Lung (tissue), 12 donors: ENCODE measurements around the gene SPRTN. TPM values are rescaled to one million over a fixed set of nuclear protein-coding genes. Genes with fewer than 3 reads are reported as not detected.

Experiments used
- ATAC-seq: fragments of 200-7000 bp; cut with Tn5 transposase; one replicate; pipeline ENCODE4 v1.9.1; 2020; ENCODE audit warnings: moderate number of reproducible peaks; ENCODE audit not compliant: insufficient read depth, low FRiP score
- DNase-seq, 3 donors: peaks; one replicate each; pipeline ENCODE4 v3.0.0-alpha.2; 2013 to 2017
- H3K27ac ChIP-seq, 2 donors: one replicate each; pipeline ENCODE4 v1.5.1; 2013; ENCODE audit warnings: mild to moderate bottlenecking in 2 of 2, moderate library complexity in 2 of 2, control low read depth in 1 of 2, inconsistent platforms in 1 of 2, low read depth in 1 of 2, low read length in 1 of 2
- H3K27me3 ChIP-seq, 3 donors: one replicate each; pipeline ENCODE4 v1.5.1; 2013; ENCODE audit warnings: low read length in 2 of 3; ENCODE audit not compliant: control insufficient read depth in 3 of 3, insufficient read depth in 3 of 3
- H3K36me3 ChIP-seq, 4 donors: one replicate each; pipeline ENCODE4 v1.5.1; 2013; ENCODE audit warnings: low read length in 4 of 4, mild to moderate bottlenecking in 1 of 4, moderate library complexity in 1 of 4; ENCODE audit not compliant: control insufficient read depth in 4 of 4, insufficient read depth in 4 of 4
- H3K4me1 ChIP-seq, 5 donors: one replicate each; pipeline ENCODE4 v1.5.1; 2013; ENCODE audit warnings: low read length in 5 of 5, mild to moderate bottlenecking in 2 of 5, moderate library complexity in 1 of 5; ENCODE audit not compliant: control insufficient read depth in 5 of 5, insufficient read depth in 5 of 5
- H3K4me3 ChIP-seq: one replicate; pipeline ENCODE4 v1.5.1; 2013; ENCODE audit warnings: mild to moderate bottlenecking, control low read depth, moderate library complexity
- H3K9ac ChIP-seq, 2 donors: one replicate each; pipeline ENCODE4 v1.5.1; 2013; ENCODE audit warnings: low read length in 2 of 2, control low read depth in 1 of 2; ENCODE audit not compliant: insufficient read depth in 1 of 2
- H3K9me3 ChIP-seq, 4 donors: one replicate each; pipeline ENCODE4 v1.5.1; 2013; ENCODE audit warnings: low read length in 3 of 4, mild to moderate bottlenecking in 1 of 4, moderate library complexity in 1 of 4; ENCODE audit not compliant: control insufficient read depth in 4 of 4, insufficient read depth in 3 of 4
- CTCF ChIP-seq: IDR thresholded peaks from 2 replicates; pipeline ENCODE4 v1.5.1; 2012; ENCODE audit warnings: mild to moderate bottlenecking; ENCODE audit errors: control extremely low read depth, extremely low read depth
- WGBS, 2 donors: extraction: QIAGEN DNeasy Blood & Tissue Kit; methylation state at CpG; one replicate each; pipeline ENCODE4 v1.1.7; 2013; 5-methylcytosine and 5-hydroxymethylcytosine counted together
- polyA plus RNA-seq, 2 donors: library from polyadenylated mRNA; stranded (reverse); fragments of 200-250 nt; gene quantifications; one replicate each; pipeline ENCODE4 v1.2.1, GENCODE V29; 2013
- total RNA-seq, 2 donors: library from RNA; depleted of rRNA in 1 of 2; stranded (reverse); fragments of >200 nt in 1 of 2; gene quantifications; one replicate each; pipeline ENCODE4 v1.2.1, GENCODE V29; 2014 to 2021
- donor health status: control.
- donor health status: control.
- donor health status: Bipolar disorder and iron deficiency.
- donor health status: healthy.
- donor health status: DM: yes; HTN: yes; CAD: no.

The SPRTN gene
- total and polyA plus RNA-seq, 4 donors, result 3.6 to 13.5 (median 8.9) TPM

DNA sequence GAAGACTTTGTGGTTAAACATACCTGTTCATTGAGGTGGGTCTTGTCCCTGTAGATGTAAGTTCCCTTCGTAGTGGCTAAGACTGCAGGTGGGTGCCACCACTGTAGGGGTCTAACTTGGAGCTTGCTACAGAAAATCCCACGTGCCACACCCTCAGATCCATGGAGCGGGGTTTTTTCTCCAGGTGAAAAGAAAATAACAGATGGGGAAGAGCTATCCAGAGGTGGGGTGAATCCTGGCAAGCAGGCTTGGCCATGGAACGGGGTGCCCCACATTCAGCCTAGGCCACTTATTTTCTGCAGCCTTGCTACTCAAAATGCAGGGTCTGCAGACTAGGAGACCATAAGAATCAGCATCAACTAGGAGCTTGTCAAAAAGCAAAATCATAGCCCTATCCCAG is 24.4 kb upstream of the SPRTN start:
- peaks cover 0 to 2% (median 0%) of the 10 kb centered on the region in 4 donors for H3K9me3 ChIP-seq
- TF ChIP-seq CTCF, result no peak
- H3K4me3 ChIP-seq, result no peak overlapping the region
- no peaks in the 10 kb centered on the region for H3K36me3 ChIP-seq
- 82 to 90% methylated on average over 4 of the region's 4 CpGs for WGBS, 2 donors
- no peaks in the 10 kb centered on the region for H3K27me3 ChIP-seq
- no peak overlapping the region for H3K27ac ChIP-seq
- DNase-seq (no peak), ATAC-seq (no peak)
- no peak overlapping the region for H3K9ac ChIP-seq
- H3K4me1 ChIP-seq, result no peaks in the 10 kb centered on the region

DNA sequence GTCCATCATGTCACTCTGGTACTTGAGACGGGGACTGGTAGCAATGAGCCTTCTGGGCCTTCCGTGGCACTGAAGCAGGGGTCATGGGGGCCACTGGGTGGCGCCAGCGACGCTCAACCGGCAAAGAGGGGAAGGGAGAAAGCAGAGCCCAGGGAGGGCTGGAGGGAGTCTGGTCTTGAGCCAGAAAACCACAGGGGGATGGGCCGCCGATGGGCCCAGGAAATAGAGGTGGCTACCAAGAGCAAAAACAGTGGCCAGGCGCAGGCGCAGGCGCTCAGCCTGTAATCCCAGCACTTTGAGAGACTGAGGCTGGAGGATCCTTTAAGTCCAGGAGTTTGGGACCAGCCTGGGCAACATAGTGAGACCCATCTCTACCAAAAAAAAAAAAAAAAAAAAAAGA is 22.2 kb upstream of the SPRTN start:
- WGBS, 2 donors, result 41% methylated on average over 11 of the region's 11 CpGs
- ATAC-seq (no peak), DNase-seq (peak; percentile 10 to 16 (median 15))
- Histone ChIP-seq H3K9me3 (peaks cover 0 to 2% (median 0%) of the 10 kb centered on the region in 4 donors), H3K27me3 (no peaks in the 10 kb centered on the region), H3K4me1 (no peaks in the 10 kb centered on the region), H3K9ac (no peak overlapping the region), H3K4me3 (no peak overlapping the region), H3K27ac (no peak overlapping the region), H3K36me3 (no peaks in the 10 kb centered on the region)
- TF ChIP-seq CTCF, result peak; percentile 8

DNA sequence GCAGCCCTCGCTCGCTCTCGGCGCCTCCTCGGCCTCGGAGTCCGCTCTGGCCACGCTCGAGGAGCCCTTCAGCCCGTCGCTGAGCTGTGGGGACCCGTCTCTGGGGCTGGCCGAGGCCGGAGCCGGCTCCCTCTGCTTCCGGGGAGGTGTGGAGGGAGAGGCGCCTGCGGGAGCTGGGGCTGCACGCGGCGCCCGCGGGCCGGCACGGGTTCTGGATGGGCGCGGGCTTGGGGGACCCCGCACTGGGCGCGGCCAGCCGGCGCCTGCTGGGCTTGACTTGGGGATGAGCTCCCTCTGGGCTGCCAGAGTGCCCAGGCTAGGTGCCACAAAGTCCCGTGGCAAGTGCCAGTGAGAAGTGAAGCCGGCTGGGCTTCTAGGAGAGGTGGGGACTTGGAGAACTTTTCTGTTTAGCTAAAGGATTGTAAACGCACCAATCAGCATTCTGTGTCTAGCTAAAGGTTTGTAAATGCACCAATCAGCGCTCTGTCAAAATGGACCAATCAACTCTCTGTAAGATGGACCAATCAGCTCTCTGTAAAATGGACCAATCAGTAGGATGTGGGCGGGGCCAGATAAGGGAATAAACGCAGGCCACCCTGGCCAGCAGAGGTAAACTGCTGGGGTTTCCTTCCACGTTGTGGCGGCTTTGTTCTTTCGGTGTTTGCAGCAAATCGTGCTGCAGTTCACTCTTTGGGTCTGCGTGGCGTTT is 20.6 kb upstream of the SPRTN start:
- Histone ChIP-seq H3K27me3 (no peaks in the 10 kb centered on the region), H3K9ac (no peak overlapping the region), H3K9me3 (peaks cover 0 to under 1% (median 0%) of the 10 kb centered on the region in 4 donors), H3K36me3 (no peaks in the 10 kb centered on the region), H3K4me3 (no peak overlapping the region), H3K27ac (no peak overlapping the region), H3K4me1 (no peaks in the 10 kb centered on the region)
- 96% methylated on average over 44 of the region's 44 CpGs for WGBS, 2 donors
- ATAC-seq (no peak), DNase-seq (no peak)
- TF ChIP-seq CTCF, result no peak

DNA sequence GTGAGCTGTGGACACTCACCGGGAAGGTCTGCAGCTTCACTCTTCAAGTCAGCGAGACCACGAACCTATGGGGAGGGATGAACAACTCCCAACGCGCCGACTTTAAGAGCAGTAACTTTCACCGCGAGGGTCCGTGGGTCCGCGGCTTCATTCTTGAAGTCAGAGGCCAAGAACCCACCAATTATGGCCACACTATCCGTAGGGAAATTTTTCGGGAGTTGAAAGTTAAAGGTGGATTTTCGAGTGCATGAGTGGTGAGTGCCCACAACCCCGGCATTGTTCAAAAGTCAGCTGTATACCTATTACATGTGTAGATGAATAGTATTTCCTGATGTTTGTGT is 20.1 kb upstream of the SPRTN start:
- no peak overlapping the region for H3K4me3 ChIP-seq
- TF ChIP-seq CTCF, result no peak
- no peaks in the 10 kb centered on the region for H3K9me3 ChIP-seq
- no peak overlapping the region for H3K9ac ChIP-seq
- H3K27ac ChIP-seq, result no peak overlapping the region
- H3K36me3 ChIP-seq, result no peaks in the 10 kb centered on the region
- ATAC-seq, result no peak
- no peaks in the 10 kb centered on the region for H3K27me3 ChIP-seq
- no peaks in the 10 kb centered on the region for H3K4me1 ChIP-seq
- DNase-seq, result no peak
- 95 to 97% methylated on average over 15 of the region's 15 CpGs for WGBS, 2 donors
